WTC11 (cell line): ENCODE measurements around the gene CAPN15.

Experiments
- CREB1 ChIP-seq: sonication (generic); formaldehyde crosslinking; IDR thresholded peaks from 2 replicates; pipeline ENCODE4 v1.8.0; 2023; ENCODE audit warnings: mild to moderate bottlenecking, missing genetic modification reagents
- CTCF ChIP-seq: fragments of 200-600 bp; IDR thresholded peaks from 2 replicates; pipeline ENCODE4 v1.8.0; 2022; ENCODE audit warnings: antibody characterized with exemption
- MAX ChIP-seq: sonication (generic); formaldehyde crosslinking; IDR thresholded peaks from 2 replicates; pipeline ENCODE4 v1.8.0; 2022; ENCODE audit warnings: mild to moderate bottlenecking, missing genetic modification reagents
- NFE2L1 ChIP-seq: sonication (generic); formaldehyde crosslinking; IDR thresholded peaks from 2 replicates; pipeline ENCODE4 v1.8.1; 2023; ENCODE audit warnings: missing genetic modification reagents
- STAT6 ChIP-seq: sonication (generic); formaldehyde crosslinking; conservative IDR thresholded peaks from 2 replicates; pipeline ENCODE4 v1.8.1; 2023; ENCODE audit warnings: mild to moderate bottlenecking, low read depth, missing genetic modification reagents, moderate library complexity

- TF ChIP-seq STAT6 (CRISPR knock-in tag): no peak
- TF ChIP-seq CTCF: no peak
- no peak for TF ChIP-seq CREB1
- TF ChIP-seq NFE2L1 (CRISPR knock-in tag): no peak
- no peak for TF ChIP-seq MAX (CRISPR knock-in tag)
These were observed 30.2 kb downstream of the CAPN15 start for GRCh38 chr16:557463-558297.
